Articular chondrocyte of knee joint (primary cell): Measurements from ENCODE around the gene NFKBIZ. TPM values are rescaled to one million over a fixed set of nuclear protein-coding genes. Genes with fewer than 3 reads are reported as not detected.

Source experiments
- total RNA-seq: library from RNA; depleted of rRNA; stranded (reverse); fragments of >200 nt; gene quantifications from 2 replicates; pipeline ENCODE4 v1.2.3, GENCODE V29; 2012

The NFKBIZ gene
- 46.9 and 127 TPM in 2 replicates for total RNA-seq

DNA sequence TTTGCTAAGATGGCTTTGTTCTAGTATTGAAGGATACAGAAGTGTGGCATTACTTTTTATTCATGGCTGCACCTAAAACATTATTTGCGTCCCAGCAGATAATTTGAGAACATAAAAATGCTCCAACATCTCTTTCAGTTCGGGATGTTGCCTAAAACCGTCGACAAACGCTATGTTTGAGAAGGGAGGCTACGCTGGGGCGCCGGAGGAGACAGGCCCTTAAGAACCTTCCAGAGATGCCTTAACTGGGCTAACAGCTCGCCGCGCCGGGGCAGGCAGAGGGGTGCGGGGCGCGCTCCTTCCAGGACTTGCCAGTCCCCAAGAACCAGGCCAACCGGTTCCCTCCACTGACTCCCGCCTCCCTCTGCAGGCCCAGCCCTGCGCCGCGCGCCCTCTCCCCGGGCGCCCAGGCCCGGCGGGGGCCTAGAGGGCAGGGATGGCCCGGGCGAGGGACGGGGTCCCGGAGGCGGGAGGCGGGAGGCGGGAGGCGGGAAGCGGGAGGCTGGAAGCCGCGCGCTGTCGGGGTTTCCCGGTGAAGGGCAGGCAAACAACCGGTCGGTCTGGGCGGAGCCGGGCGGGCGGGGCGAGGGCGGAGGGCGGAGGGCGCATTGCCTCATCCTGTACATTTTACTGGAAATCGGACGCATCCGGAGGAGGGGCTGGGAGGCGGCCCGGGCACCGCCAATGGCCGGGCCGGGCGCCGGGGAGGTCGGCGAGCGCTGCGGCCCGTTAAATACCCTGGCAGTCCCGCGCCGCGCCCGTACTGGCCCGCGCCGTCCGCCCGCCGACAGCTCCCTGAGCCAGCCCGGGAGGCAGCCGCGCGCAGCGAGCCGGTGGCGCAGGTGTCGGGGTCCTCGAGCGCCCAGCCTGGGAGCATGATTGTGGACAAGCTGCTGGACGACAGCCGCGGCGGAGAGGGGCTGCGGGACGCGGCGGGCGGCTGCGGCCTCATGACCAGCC is at the start of gene NFKBIZ:
TSS of gene NFKBIZ (plus strand) at position 761 of the 960 bp plus-strand sequence. CDS start at position 876, 115 bp downstream.

Other genes with a start within 250 kb of the NFKBIZ start
- gene ZBTB11, start 172.4 kb upstream of the NFKBIZ start, total RNA-seq: 27.8 and 29.6 TPM in 2 replicates
- gene RPL24, start 162.8 kb upstream of the NFKBIZ start, total RNA-seq: 1,881 and 1,932 TPM in 2 replicates
- gene CEP97, start 124.9 kb upstream of the NFKBIZ start, total RNA-seq: 15.9 and 24.2 TPM in 2 replicates
- 15.2 and 17.1 TPM in 2 replicates for gene NXPE3, start 70.3 kb upstream of the NFKBIZ start, total RNA-seq